ENCODE data around the gene PITHD1. TPM values are rescaled to one million over a fixed set of nuclear protein-coding genes. Genes with fewer than 3 reads are reported as not detected.
"Not testable (repeated sequence)": the region's sequence is repeated elsewhere in the genome, so short reads cannot be mapped to it uniquely, and the experiment has no call there.

The PITHD1 gene
- total RNA-seq, 1 experiment from 2014 or later: 42.3 TPM

DNA sequence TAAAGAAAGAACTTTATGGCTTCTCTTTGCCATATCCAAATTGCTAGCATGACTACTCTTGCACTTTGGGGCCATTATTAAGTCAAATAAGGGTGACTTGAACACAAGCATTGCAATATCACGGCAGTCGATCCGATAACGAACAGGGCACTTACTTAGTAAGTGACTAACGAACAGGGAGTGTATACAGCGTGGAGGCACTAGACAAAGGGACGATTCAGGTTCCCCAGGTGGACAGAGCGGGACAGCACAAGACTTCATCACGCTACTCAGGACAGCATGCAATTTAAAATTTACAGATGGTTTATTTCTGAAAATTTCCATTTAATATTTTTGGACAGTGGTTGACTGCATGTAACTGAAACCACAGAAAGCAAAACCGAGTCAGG lies 5.4 kb upstream of the PITHD1 start:
- no peak for DNase-seq (ENCODE audit: low read depth)

DNA sequence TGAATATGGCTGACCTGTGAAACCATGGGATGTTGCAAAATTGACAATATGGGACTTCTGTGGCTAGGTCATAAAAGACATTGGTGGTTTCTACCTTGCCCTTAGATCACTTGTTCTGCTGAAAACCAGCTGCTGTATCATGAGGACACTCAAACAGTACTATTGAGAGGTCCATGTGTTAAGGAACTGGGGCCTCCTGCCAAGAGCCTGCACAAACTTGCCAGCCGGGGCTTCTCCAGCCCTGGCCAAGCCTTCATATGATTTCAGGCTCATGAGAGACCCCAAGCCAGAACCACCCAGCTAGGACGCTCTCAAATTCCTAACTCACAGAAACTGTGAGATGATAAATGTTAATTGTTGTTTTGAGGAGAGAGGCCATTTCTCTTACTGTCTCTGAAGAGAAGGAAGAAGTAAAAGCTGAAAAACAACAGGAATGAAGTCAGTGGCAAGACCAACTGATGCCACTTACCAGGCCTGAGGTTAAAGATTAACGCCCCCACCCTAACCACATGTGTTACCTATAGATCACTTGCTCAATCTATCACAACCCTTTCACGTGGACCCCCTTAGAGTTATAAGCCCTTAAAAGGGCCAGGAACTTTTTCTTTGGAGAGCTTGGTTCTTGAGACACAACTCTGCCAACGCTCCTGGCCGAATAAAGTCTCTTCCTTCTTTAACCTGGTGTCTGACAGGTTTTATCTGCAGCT lies 3.9 kb upstream of the PITHD1 start:
- no peak for DNase-seq (ENCODE audit: low read depth)

DNA sequence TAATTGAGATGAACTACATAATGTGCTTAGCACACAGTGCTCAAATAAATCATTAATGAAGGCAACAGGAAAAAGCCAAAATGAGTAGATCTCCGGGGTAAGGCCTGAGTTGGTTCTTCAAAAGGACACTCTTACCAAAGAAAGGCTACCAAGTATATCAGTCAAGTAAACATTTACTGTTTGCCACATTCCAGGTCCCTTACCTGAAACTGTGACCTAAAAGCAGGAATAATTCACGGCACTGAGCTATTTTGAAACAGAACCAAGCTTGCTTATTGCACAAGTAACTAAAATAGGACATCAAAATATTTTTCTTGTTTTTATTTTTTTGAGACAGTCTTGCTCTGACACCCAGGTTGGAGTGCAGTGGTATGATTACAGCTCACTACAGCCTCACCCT lies 2.0 kb upstream of the PITHD1 start:
- DNase-seq (ENCODE audit: low read depth): no peak

DNA sequence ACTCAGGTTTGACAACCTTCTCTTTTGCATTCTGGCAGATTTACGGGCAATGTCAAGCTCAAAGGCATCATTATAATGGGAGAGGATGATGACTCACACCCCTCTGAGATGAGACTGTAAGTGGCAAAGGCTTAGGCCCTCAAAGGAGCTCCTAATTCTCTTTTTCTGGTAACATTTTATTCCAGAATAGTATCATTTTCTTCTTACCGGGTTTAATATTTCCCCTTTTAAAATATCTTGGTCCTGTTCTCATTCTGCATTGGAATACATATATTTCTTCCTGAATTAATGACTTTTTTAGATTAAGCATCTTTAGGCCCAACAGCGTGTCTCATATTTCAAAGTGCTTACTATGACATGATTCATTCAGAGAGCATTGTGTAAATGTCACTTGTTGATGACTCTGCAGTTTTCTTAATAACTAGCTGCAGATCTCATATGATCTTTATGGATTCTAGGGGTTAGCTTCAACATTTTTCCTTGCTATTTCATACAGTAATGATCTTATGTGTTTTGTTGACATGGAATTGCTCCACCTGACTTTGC lies 1.7 kb downstream of the PITHD1 start:
- DNase-seq (ENCODE audit: low read depth): peak; percentile 66

DNA sequence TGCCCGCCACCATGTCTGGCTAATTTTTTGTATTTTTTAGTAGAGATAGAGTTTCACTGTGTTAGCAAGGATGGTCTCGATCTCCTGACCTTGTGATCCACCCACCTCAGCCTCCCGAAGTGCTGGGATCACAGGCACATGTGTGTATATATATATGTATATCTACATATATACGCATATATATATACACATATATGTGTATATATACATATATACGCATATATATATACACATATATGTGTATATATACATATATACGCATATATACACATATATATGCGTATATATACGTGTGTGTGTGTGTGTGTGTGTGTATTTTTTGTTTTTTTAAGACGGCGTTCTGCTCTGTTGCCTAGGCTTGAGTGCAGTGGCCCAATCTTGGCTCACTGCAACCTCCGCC lies 4.9 kb downstream of the PITHD1 start:
- DNase-seq (ENCODE audit: low read depth): not testable (repeated sequence)

DNA sequence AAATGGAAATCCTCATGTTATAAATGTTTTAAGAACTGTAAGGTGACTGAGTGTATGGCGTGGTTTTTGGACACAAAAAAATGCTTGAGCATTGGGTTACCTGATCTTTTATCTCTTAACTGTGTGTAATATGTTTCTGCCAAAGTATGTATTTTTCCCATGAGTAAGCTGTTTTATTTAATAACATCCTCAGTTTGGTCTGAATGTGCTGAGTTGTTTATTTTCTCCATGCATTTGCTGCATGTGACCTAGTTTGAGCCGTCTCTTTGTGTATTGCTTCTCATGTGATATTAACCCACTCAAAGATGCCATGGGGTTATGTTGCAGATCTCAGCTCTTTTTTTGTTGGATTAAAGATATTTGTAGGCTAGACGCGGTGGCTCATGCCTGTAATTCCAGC lies 6.6 kb downstream of the PITHD1 start:
- no peak for DNase-seq (ENCODE audit: low read depth)

DNA sequence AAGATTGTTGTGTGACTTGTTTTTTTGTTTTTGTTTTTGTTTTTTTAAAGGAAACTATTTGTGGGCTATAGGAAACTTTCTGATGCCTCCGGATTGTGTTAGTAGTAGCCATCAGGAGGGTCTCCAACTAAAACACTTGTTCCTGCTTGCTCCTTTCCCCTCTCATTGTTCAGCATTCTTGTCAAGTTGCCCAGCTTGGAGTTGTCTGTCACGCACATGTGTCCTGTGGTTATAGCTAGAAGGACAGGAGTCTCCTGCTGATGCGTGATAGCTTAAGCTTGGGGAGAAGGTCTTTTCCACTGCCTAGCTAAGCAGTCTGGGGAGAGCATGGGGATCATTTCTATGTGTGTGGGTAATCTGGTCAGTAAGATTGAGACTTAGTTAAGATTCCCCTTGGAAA lies 9.5 kb downstream of the PITHD1 start:
- DNase-seq (ENCODE audit: low read depth): no peak

DNA sequence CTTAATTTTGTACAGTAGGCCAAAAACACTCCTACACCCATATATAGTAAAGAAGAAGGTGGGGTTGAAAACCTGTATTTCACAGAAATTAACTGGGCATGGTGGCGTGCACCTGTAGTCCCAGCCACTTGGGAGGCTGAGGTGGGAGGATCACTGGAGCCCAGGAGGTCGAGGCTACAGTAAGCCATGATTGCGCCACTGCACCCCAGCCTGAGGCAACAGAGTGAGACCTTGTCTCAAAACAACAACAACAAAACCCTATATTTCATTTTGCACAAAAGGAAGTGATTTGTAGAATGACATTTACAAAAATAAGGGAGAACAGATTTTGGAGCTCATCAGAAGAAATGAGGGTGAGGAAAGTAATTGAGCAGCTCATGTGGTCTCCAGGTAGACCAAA lies 10.5 kb downstream of the PITHD1 start:
- DNase-seq (ENCODE audit: low read depth): no peak

DNA sequence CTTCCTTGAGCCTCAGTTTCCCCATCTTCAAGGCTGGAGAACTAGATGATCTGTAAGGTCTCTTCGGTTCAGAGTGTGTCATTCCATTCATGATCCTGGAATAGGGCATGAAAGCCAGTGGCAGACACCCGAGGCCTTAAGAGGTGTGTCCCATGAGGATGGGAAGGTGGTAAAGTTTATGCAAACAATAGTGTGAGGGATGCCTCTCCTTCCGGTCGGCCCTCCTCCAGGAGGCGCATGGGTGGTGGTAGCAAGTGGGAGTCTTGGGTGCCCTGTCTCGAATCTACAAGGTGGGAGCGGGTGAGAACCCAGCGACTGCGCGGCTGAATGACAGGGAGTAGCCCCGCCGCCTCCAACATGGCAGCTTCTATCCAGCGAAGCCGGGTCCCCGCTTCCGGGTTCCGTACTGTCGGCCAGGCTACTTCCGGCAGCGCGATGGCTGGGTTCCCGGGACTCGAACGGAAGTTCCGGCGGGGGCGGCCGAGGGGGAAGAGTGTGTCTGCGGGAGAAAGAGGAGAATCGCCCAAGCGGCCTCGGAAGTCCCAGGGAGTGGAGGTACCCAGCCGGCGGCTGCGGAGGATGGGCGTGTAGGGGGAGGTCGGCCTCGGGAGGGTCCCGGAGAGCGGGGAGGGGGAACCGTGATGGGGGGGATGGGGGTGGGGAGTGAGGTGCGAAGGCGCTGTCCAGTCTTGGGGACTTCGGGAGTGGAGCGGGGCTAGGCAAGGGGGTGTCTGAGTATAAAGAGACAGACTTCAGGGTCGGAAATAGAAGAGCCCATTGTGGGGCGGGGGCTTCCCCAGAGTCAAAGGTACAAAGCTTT lies 12.7 kb downstream of the PITHD1 start, which contains the start of gene LYPLA2:
TSS of gene LYPLA2 (plus strand) at position 450 of the 820 bp plus-strand sequence. CDS start 1,538 bp downstream, outside the sequence.
- peak; percentile 91 for DNase-seq (ENCODE audit: low read depth)

DNA sequence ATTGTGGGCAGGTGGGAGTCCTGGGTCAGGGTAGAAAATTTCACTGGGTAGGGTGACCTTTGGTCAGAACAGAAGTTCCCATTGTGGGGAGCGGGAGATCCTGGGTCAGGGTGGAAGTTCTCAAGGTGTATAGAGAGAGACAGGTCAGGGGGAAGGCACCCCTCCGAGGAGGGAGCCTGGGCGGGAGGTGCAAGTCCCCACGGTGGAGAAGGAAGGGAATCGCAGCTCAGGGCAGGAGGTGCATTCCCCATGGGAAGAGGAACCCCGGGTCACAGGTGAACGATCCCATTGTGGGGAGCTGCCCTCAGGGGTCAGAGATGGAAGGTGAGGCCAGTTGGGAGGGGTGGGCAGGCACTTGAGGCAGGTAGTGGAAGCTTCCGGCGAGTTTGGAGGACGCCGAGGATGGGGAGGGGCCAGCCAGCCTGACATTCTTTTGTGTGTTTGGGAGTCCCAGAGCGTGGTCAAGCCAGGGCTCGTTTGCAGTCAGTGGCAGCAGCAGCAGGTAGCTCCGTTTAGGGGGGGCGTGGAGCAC lies 13.4 kb downstream of the PITHD1 start:
- DNase-seq (ENCODE audit: low read depth): peak; percentile 32

DNA sequence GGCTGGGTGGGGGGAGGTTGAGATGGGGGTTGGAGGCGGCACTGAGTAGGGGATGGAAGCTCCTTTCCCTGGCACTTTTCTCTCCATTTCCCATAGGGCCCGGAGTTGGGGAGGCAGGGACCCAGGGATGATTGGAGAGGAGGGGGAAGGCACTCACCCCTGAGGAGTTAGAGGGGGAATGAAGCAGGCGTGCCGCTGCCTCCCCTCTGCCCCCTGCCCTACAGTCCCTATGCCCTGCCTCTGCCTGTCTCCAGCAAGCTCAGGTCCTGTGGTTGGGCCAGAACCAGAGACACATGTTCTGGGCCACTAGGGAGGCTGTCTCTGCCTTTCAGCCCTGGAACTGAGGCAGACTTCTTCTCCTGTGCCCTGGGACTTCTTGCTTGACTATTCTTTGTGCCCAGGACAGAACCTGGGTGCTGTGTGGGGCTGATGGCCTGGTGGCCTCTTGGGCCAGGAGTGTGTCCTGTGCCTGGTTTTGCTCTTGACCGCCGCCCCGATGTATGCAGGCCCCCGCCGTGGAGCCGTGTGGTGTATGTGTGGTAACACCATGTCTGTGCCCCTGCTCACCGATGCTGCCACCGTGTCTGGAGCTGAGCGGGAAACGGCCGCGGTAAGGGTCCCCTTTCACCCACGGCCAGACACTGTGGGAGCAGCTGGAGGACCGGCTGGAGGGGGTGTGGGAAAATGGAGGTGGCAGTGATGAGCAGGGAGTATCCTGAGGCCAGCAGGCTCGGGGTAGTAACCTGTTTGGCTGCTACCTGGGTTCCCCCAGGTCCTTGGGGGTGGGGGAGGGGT lies 14.1 kb downstream of the PITHD1 start:
- DNase-seq (ENCODE audit: low read depth): no peak

DNA sequence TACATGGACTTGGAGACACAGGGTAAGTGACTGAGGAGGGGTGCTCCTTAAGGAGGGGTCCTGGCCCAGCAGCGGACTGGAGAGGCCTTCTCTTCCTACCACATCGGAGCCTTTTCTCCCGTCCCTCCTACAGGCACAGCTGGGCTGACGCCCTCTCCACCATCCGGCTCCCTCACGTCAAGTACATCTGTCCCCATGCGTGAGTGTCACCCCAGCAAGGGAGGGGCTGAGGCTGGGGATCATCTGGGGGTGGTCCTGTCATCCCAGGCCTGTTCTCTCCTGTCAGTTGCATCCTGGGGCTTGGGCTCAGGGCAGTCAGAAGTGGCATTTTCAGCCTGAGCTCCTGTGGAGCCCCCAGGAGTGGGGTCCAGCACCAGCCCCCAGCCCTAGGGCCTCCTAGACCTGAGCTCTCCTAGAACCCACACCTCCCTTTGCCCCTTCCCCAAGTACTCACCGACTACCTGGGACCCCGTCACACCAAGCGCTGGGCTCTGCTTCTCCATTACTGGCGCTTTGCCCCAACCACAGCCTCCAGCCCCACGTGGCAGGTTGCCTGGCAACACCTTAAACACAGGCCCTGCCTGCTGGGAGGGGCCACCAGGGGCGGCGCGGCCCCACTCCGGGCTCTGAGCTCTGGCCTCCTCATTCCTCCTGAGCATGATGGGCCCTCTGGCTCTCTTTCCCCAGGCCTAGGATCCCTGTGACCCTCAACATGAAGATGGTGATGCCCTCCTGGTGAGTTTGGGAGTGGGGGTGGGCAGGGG lies 15.0 kb downstream of the PITHD1 start:
- peak; percentile 49 for DNase-seq (ENCODE audit: low read depth)

DNA sequence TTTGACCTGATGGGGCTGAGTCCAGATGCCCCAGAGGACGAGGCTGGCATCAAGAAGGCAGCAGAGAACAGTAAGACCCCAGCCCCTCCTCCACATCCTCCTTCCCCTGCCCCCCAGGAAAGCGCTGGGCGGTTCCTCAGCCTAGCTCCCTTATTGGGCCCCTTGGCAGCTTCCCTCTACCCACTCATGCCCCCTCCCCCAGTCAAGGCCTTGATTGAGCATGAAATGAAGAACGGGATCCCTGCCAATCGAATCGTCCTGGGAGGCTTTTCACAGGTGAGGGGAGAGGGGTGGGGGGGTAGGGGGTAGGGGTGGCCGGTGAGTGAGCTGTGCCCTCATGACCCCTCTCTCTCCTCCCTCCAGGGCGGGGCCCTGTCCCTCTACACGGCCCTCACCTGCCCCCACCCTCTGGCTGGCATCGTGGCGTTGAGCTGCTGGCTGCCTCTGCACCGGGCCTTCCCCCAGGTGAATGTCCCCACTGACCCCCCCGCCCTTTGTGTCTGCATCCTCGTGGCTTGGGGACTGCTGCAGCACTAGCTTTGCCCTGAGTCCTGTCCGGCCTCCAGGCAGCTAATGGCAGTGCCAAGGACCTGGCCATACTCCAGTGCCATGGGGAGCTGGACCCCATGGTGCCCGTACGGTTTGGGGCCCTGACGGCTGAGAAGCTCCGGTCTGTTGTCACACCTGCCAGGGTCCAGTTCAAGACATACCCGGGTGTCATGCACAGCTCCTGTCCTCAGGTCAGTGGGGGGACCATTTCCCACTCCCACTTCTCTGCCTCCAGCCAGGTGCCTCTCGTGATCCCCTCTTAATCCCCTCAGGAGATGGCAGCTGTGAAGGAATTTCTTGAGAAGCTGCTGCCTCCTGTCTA lies 15.9 kb downstream of the PITHD1 start:
- DNase-seq (ENCODE audit: low read depth): no peak

DNA sequence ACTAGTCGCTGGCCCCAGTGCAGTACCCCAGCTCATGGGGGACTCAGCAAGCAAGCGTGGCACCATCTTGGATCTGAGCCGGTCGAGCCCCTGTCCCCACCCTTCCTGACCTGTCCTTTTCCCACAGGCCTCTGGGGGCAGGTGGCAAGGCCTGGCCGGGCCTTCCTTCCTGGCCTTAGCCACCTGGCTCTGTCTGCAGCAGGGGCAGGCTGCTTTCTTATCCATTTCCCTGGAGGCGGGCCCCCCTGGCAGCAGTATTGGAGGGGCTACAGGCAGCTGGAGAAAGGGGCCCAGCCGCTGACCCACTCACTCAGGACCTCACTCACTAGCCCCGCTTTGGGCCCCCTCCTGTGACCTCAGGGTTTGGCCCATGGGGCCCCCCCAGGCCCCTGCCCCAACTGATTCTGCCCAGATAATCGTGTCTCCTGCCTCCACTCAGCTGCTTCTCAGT lies 16.5 kb downstream of the PITHD1 start:
- DNase-seq (ENCODE audit: low read depth): not testable (repeated sequence)

DNA sequence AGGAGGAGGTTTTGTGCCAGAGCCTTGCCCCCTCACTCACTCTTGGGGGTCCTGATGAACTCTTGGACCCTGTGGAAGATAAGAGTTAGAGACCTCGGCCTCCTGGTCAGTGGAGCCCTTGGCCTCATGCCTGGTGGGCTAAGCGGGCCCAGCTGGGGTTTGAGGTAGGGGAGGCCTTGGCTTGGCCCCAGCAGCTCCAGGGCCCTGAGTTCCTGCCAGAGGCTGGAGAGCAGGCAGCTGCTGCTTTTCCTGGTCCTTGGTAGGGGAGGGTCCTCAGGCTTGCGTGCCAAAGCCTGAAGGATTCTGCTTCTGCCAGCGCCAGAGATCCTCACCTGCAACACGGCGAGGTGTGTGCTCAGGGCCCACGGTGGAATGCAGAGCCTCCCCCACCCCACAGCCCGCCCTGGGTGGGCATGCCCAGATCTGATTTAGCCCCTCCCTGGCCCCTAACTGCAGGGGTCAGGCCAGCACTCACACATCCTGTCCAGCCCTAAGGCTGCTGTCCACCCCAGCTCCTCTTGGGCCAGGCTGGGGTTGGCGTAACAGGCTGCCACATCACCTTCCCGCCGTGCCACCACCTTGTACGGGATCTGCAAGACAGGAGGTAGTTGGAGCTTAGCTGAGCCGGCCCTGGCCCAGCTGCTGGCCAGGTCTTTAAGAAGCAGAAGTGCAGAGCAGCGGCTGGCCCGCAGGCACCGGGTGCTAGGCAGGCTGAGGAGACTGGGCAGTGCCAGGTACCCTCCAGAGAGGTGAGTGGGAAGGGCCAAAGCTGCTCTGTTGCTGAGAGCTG lies 17.7 kb downstream of the PITHD1 start:
- DNase-seq (ENCODE audit: low read depth): no peak

DNA sequence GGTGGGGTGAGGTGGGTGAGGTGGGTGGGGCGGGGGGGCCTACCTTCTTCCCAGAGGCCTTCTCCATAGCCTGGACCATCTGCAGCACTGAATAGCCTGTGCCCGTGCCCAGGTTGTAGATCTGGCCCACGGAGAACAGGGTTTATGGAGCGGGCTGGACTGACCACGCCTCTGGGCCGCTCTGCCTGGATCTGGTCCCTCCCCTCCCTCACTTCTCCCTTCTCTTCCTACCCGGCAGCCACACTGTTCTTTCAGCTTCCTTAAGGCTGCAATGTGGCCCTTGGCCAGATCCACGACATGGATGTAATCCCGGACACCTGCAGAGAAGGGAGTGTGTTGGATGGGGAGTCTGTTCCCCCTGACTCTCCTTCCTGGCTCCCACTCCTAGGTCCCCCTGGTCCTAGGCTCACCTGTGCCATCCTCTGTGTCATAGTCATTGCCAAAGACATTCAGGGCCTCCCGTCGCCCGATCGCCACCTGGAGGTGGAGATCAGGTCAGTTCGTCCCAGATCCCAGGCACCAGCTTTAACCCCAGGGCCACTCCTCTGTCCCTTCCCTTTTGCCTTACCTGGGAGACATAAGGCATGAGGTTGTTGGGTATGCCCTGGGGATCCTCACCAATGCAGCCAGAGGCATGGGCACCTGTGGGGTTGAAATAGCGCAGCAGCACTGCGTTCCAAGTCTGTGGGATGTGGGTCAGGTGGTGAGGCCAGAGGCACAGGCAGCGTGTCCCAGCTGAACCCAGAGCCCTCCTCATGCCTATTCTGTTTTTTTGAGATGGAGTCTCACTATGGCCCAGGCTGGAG lies 18.5 kb downstream of the PITHD1 start:
- no peak for DNase-seq (ENCODE audit: low read depth)

DNA sequence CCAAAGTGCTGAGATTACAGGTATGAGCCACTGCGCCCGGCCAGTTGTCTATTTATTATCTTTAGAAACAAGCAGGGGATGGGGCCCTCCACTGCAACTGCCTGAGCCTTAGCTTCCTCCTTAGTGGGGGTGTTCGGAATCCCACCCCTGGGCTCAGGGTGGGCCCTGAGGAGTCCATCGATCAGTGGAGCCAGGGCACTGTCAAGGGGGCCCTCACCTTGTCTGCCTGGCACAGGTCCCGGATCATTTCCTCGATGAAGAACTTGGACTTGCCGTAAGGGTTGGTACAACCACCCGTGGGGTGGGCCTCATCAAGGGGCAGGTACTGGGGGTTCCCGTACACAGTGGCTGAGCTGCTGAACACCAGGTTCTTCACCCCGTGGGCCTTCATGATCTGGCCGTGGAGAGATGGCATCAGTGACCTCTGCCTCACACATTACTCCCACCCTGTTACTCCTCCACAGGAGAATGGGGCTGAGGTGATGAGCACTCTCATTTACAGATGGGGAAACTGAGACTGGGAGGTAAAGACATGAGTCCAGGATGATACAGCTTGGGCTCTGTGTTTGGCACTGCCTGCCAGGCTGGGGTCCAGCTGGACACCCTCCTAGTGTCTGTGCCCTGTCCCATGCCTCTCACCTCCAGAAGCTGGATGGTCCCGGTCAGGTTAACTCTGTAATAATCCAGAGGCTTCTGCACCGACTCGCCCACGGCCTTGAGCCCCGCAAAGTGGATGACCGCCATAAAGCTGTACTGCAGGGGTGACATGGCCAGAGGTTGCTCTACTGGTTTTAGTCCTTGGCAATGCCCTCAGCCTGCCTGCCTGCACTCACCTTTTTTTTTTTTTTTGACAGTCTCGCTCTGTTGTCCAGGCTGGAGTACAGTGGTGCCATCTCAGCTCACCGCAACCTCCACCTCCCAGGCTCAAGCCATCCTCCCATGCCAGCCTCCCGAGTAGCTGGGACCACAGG lies 19.5 kb downstream of the PITHD1 start:
- DNase-seq (ENCODE audit: low read depth): no peak
